GM23338 (cell line): Measurements from ENCODE around the gene ADD3. TPM values are rescaled to one million over a fixed set of nuclear protein-coding genes. Genes with fewer than 3 reads are reported as not detected.

Source experiments
- ATAC-seq: fragments of 200-7000 bp; cut with Tn5 transposase; 3 replicates; pipeline ENCODE4 v1.9.1; 2020
- DNase-seq: peaks from one replicate; pipeline ENCODE4 v3.0.0-alpha.2; 2015; ENCODE audit warnings: low spot score
- H2AFZ ChIP-seq: fragments of 200-600 bp; sonication (generic); 2 replicates; pipeline ENCODE4 v1.8.0; 2016; ENCODE audit warnings: antibody characterized with exemption, mild to moderate bottlenecking, moderate library complexity
- H3F3A ChIP-seq: fragments of 200-600 bp; sonication (generic); replicated peaks from 2 replicates; pipeline ENCODE4 v1.8.0; 2017; ENCODE audit warnings: antibody characterized with exemption, mixed run types, low read depth
- H3K27ac ChIP-seq: fragments of 200-600 bp; sonication (generic); 2 replicates; pipeline ENCODE4 v1.6.1; 2016; ENCODE audit warnings: low read depth
- H3K27me3 ChIP-seq: fragments of 200-600 bp; sonication (generic); 2 replicates; pipeline ENCODE4 v1.8.0; 2016; ENCODE audit warnings: mild to moderate bottlenecking, mixed run types, moderate library complexity; ENCODE audit not compliant: insufficient read depth
- H3K36me3 ChIP-seq: fragments of 200-600 bp; sonication (generic); 2 replicates; pipeline ENCODE4 v1.8.0; 2016; ENCODE audit warnings: mild to moderate bottlenecking; ENCODE audit not compliant: insufficient read depth
- H3K4me1 ChIP-seq: fragments of 200-600 bp; sonication (generic); 2 replicates; pipeline ENCODE4 v1.8.0; 2016; ENCODE audit warnings: mild to moderate bottlenecking, moderate library complexity; ENCODE audit not compliant: insufficient read depth
- H3K4me2 ChIP-seq: fragments of 200-600 bp; sonication (generic); 2 replicates; pipeline ENCODE4 v1.7.1; 2017; ENCODE audit warnings: mixed run types
- H3K4me3 ChIP-seq: fragments of 200-600 bp; sonication (generic); 2 replicates; pipeline ENCODE4 v1.6.1; 2016; ENCODE audit warnings: mixed run types
- H3K79me2 ChIP-seq: fragments of 200-600 bp; sonication (generic); replicated peaks from 2 replicates; pipeline ENCODE4 v1.8.0; 2017; ENCODE audit warnings: mild to moderate bottlenecking; ENCODE audit not compliant: insufficient read depth
- H3K9me2 ChIP-seq: fragments of 200-600 bp; sonication (generic); 2 replicates; pipeline ENCODE4 v1.8.0; 2017; ENCODE audit not compliant: insufficient read depth
- H4K20me1 ChIP-seq: fragments of 200-600 bp; sonication (generic); replicated peaks from 2 replicates; pipeline ENCODE4 v1.8.0; 2017; ENCODE audit warnings: mild to moderate bottlenecking; ENCODE audit not compliant: insufficient read depth
- H3K27ac Mint-ChIP-seq: 2 replicates; pipeline ENCODE4 v1.8.0; 2020; ENCODE audit warnings: inconsistent platforms, mild to moderate bottlenecking, moderate library complexity, mixed read lengths
- H3K27me3 Mint-ChIP-seq: 3 replicates; pipeline ENCODE4 v1.8.0; 2022; ENCODE audit warnings: low read depth, mild to moderate bottlenecking, moderate library complexity, mixed read lengths, inconsistent platforms; ENCODE audit not compliant: insufficient read depth, poor library complexity
- H3K36me3 Mint-ChIP-seq: 3 replicates; pipeline ENCODE4 v1.8.0; 2021; ENCODE audit warnings: low read depth, mild to moderate bottlenecking, inconsistent platforms, moderate library complexity, mixed read lengths
- H3K4me1 Mint-ChIP-seq: 3 replicates; pipeline ENCODE4 v1.8.0; 2020; ENCODE audit warnings: mild to moderate bottlenecking, inconsistent platforms, mixed read lengths
- H3K4me3 Mint-ChIP-seq: 3 replicates; pipeline ENCODE4 v1.8.0; 2021; ENCODE audit warnings: moderate library complexity, mild to moderate bottlenecking, inconsistent platforms, mixed read lengths
- H3K9me3 Mint-ChIP-seq: 3 replicates; pipeline ENCODE4 v1.8.0; 2020; ENCODE audit warnings: moderate library complexity, mild to moderate bottlenecking, inconsistent platforms, mixed read lengths
- CREB1 ChIP-seq: fragments of 250-450 bp; sonication (Bioruptor Pico); IDR thresholded peaks from 2 replicates; pipeline ENCODE4 v1.5.0; 2020; ENCODE audit warnings: low read depth, mild to moderate bottlenecking, moderate library complexity
- EZH2 ChIP-seq: fragments of 200-600 bp; sonication (generic); IDR thresholded peaks from one replicate; pipeline ENCODE4 v1.8.0; 2017; ENCODE audit warnings: antibody characterized with exemption, mild to moderate bottlenecking, low read depth; ENCODE audit not compliant: unreplicated experiment
- EZH2phosphoT487 ChIP-seq: fragments of 200-600 bp; sonication (generic); IDR thresholded peaks from one replicate; pipeline ENCODE4 v1.8.1; 2018; ENCODE audit warnings: antibody characterized with exemption; ENCODE audit not compliant: unreplicated experiment
- NANOG ChIP-seq: IDR thresholded peaks from 2 replicates; pipeline ENCODE4 v1.6.1; 2016; ENCODE audit warnings: antibody characterized with exemption, borderline replicate concordance
- STAT1 ChIP-seq: IDR thresholded peaks from one replicate; pipeline ENCODE4 v1.6.1; 2016; ENCODE audit warnings: antibody characterized with exemption; ENCODE audit not compliant: unreplicated experiment
- ZNF114 ChIP-seq: fragments of 250-450 bp; sonication (Bioruptor Pico); IDR thresholded peaks from 2 replicates; pipeline ENCODE4 v1.5.0; 2020; ENCODE audit warnings: mild to moderate bottlenecking, moderate library complexity
- ZNF331 ChIP-seq: fragments of 250-450 bp; sonication (Bioruptor Pico); IDR thresholded peaks from 2 replicates; pipeline ENCODE4 v1.5.0; 2020; ENCODE audit warnings: low read depth, mild to moderate bottlenecking, moderate library complexity
- polyA plus RNA-seq: library from polyadenylated mRNA; unstranded; fragments of >200 nt; fragmentation: Nextera tagmentation; extraction: Ambion mirVana; gene quantifications from 2 replicates; pipeline ENCODE4 v1.2.1, GENCODE V29; 2016
- total RNA-seq: library from RNA; depleted of rRNA; stranded (reverse); fragments of >200 nt; shearing (Covaris generic); gene quantifications from 2 replicates; pipeline ENCODE4 v1.2.3, GENCODE V29; 2014
- TF ChIP-seq, protein P1 (sequence below): IDR thresholded peaks from 2 replicates; pipeline ENCODE4 v1.6.1; 2016; ENCODE audit warnings: antibody characterized with exemption
- TF ChIP-seq, protein P2 (sequence below), 2 experiments: fragments of 200-600 bp in 1 of 2; sonication (generic) in 1 of 2; conservative IDR thresholded peaks; 2 replicates each; pipeline versions ENCODE4 v1.5.1 to v1.6.1; 2016 to 2017; ENCODE audit warnings: antibody characterized with exemption in 2 of 2, low read depth in 2 of 2, mild to moderate bottlenecking in 2 of 2, moderate library complexity in 1 of 2
- TF ChIP-seq, protein P3 (sequence below): fragments of 250-450 bp; sonication (Bioruptor Pico); IDR thresholded peaks from 2 replicates; pipeline ENCODE4 v1.5.0; 2020; ENCODE audit warnings: mild to moderate bottlenecking, moderate library complexity

Gene ADD3
- total and polyA plus RNA-seq, 2 experiments from 2014 or later = 68.5 to 767 TPM

DNA sequence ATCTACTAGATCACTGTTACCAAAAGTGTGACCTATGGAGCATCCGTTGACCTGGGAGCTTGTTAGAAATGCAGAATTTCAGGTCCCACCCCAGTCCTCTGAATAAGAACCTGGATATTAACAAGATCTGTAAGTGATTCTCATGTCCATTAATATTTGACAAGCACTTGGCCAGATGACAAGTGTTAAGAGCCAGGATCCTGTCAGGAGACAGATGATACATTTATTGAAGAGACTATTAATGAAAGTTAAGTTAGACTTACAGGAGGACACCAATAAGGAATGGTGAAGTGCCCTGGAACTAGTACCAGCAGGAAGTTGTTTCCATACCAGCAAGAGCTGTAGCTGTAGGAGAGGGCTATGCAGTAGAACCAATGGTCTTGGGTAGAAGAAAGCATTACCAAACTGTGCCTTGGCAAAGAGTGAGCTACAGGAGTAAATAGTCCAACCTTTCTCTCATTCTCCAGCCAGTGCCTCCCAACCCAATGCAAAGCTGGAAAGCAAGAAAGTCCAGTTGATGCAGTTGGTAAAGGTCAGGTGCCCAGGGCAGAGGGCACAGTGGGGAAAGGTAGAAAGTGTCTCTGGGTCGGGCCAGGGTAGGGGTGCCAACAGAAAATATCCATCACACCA is 35.3 kb upstream of the ADD3 start:
- no peaks in the 10 kb centered on the region for H4K20me1 ChIP-seq
- no peaks in the 10 kb centered on the region for H3F3A ChIP-seq
- no peaks in the 10 kb centered on the region for H3K36me3 Mint-ChIP-seq
- H3K27me3 ChIP-seq = no peaks in the 10 kb centered on the region
- TF ChIP-seq STAT1 (no peak), NANOG (no peak)
- TF ChIP-seq, protein P1, sequence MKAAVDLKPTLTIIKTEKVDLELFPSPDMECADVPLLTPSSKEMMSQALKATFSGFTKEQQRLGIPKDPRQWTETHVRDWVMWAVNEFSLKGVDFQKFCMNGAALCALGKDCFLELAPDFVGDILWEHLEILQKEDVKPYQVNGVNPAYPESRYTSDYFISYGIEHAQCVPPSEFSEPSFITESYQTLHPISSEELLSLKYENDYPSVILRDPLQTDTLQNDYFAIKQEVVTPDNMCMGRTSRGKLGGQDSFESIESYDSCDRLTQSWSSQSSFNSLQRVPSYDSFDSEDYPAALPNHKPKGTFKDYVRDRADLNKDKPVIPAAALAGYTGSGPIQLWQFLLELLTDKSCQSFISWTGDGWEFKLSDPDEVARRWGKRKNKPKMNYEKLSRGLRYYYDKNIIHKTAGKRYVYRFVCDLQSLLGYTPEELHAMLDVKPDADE = no peak
- H3K27ac ChIP-seq = no peak overlapping the region
- no peaks in the 10 kb centered on the region for H3K36me3 ChIP-seq
- H2AFZ ChIP-seq = no peak overlapping the region
- no peak for DNase-seq
- H3K4me3 ChIP-seq = no peak overlapping the region
- H3K79me2 ChIP-seq = no peaks in the 10 kb centered on the region
- no peaks in the 10 kb centered on the region for H3K9me3 Mint-ChIP-seq
- no peak overlapping the region for H3K4me2 ChIP-seq
- H3K27me3 Mint-ChIP-seq = peaks cover 3% of the 10 kb centered on the region
- H3K4me3 Mint-ChIP-seq = no peak overlapping the region
- H3K9me2 ChIP-seq = no peaks in the 10 kb centered on the region
- peaks cover 30% of the 10 kb centered on the region for H3K4me1 Mint-ChIP-seq
- peaks cover 17% of the 10 kb centered on the region for H3K4me1 ChIP-seq
- ATAC-seq = no peak
- H3K27ac Mint-ChIP-seq = no peak overlapping the region

DNA sequence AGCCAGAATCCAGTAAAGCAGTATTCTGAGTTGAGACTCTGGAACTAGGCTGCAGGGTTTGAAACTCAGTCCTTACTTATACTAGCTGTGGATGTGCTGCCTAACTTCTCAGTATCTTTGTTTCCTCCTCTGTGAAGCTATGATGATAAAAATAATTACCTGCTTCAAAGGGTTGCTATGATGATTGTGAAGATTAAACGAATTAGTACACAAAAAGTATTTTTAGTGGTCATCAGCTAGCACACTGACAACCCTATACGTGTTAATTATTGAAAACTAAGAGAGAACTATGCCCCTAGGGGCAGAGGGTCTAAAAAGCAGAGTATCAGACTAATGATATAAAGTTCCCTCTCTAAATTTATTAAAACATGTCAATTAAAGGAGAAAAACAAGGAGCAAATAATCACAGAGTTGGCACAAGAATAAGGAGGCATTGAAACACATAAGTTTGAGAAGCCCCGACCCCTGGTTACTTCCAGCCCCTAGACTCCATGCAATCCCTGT is 34.4 kb upstream of the ADD3 start:
- Histone ChIP-seq H3K4me1 (peaks cover 13% of the 10 kb centered on the region), H3K9me2 (no peaks in the 10 kb centered on the region), H3K4me3 (no peak overlapping the region), H3K27ac (no peak overlapping the region), H3K4me2 (no peak overlapping the region), H3K36me3 (no peaks in the 10 kb centered on the region), H3K27me3 (no peaks in the 10 kb centered on the region), H3F3A (no peaks in the 10 kb centered on the region), H4K20me1 (no peaks in the 10 kb centered on the region), H2AFZ (no peak overlapping the region), H3K79me2 (no peaks in the 10 kb centered on the region)
- Mint-ChIP-seq H3K4me3 (no peak overlapping the region; the same call in 2 of the 3 replicates), H3K27me3 (peaks cover 3% of the 10 kb centered on the region), H3K27ac (no peak overlapping the region), H3K4me1 (peaks cover 26% of the 10 kb centered on the region), H3K36me3 (no peaks in the 10 kb centered on the region), H3K9me3 (no peaks in the 10 kb centered on the region)
- no peak for ATAC-seq
- TF ChIP-seq ZNF331 (CRISPR knock-in tag) = no peak
- TF ChIP-seq, protein P2, sequence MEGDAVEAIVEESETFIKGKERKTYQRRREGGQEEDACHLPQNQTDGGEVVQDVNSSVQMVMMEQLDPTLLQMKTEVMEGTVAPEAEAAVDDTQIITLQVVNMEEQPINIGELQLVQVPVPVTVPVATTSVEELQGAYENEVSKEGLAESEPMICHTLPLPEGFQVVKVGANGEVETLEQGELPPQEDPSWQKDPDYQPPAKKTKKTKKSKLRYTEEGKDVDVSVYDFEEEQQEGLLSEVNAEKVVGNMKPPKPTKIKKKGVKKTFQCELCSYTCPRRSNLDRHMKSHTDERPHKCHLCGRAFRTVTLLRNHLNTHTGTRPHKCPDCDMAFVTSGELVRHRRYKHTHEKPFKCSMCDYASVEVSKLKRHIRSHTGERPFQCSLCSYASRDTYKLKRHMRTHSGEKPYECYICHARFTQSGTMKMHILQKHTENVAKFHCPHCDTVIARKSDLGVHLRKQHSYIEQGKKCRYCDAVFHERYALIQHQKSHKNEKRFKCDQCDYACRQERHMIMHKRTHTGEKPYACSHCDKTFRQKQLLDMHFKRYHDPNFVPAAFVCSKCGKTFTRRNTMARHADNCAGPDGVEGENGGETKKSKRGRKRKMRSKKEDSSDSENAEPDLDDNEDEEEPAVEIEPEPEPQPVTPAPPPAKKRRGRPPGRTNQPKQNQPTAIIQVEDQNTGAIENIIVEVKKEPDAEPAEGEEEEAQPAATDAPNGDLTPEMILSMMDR (conservative IDR thresholded peaks at IDR 0.05; ENCODE audit: low read depth in 2 of 2) = no peak; a peak in 1 of 4 replicates
- no peak for TF ChIP-seq CREB1 (CRISPR knock-in tag)
- TF ChIP-seq EZH2 = no peak
- TF ChIP-seq, protein P3, sequence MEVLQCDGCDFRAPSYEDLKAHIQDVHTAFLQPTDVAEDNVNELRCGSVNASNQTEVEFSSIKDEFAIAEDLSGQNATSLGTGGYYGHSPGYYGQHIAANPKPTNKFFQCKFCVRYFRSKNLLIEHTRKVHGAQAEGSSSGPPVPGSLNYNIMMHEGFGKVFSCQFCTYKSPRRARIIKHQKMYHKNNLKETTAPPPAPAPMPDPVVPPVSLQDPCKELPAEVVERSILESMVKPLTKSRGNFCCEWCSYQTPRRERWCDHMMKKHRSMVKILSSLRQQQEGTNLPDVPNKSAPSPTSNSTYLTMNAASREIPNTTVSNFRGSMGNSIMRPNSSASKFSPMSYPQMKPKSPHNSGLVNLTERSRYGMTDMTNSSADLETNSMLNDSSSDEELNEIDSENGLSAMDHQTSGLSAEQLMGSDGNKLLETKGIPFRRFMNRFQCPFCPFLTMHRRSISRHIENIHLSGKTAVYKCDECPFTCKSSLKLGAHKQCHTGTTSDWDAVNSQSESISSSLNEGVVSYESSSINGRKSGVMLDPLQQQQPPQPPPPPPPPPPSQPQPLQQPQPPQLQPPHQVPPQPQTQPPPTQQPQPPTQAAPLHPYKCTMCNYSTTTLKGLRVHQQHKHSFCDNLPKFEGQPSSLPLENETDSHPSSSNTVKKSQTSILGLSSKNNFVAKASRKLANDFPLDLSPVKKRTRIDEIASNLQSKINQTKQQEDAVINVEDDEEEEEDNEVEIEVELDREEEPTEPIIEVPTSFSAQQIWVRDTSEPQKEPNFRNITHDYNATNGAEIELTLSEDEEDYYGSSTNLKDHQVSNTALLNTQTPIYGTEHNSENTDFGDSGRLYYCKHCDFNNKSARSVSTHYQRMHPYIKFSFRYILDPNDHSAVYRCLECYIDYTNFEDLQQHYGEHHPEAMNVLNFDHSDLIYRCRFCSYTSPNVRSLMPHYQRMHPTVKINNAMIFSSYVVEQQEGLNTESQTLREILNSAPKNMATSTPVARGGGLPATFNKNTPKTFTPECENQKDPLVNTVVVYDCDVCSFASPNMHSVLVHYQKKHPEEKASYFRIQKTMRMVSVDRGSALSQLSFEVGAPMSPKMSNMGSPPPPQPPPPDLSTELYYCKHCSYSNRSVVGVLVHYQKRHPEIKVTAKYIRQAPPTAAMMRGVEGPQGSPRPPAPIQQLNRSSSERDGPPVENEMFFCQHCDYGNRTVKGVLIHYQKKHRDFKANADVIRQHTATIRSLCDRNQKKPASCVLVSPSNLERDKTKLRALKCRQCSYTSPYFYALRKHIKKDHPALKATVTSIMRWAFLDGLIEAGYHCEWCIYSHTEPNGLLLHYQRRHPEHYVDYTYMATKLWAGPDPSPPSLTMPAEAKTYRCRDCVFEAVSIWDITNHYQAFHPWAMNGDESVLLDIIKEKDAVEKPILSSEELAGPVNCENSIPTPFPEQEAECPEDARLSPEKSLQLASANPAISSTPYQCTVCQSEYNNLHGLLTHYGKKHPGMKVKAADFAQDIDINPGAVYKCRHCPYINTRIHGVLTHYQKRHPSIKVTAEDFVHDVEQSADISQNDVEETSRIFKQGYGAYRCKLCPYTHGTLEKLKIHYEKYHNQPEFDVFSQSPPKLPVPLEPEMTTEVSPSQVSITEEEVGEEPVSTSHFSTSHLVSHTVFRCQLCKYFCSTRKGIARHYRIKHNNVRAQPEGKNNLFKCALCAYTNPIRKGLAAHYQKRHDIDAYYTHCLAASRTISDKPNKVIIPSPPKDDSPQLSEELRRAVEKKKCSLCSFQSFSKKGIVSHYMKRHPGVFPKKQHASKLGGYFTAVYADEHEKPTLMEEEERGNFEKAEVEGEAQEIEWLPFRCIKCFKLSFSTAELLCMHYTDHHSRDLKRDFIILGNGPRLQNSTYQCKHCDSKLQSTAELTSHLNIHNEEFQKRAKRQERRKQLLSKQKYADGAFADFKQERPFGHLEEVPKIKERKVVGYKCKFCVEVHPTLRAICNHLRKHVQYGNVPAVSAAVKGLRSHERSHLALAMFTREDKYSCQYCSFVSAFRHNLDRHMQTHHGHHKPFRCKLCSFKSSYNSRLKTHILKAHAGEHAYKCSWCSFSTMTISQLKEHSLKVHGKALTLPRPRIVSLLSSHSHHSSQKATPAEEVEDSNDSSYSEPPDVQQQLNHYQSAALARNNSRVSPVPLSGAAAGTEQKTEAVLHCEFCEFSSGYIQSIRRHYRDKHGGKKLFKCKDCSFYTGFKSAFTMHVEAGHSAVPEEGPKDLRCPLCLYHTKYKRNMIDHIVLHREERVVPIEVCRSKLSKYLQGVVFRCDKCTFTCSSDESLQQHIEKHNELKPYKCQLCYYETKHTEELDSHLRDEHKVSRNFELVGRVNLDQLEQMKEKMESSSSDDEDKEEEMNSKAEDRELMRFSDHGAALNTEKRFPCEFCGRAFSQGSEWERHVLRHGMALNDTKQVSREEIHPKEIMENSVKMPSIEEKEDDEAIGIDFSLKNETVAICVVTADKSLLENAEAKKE = no peak
- no peak for TF ChIP-seq ZNF114 (CRISPR knock-in tag)
- no peak for TF ChIP-seq EZH2phosphoT487
- no peak for DNase-seq
